NAMALWA (cell line): ENCODE measurements around the gene SCN2B.

Experiments used
- DNase-seq: peaks from one replicate; pipeline ENCODE4 v3.0.0-alpha.2; 2015; ENCODE audit warnings: low spot score

The SCN2B gene

DNA sequence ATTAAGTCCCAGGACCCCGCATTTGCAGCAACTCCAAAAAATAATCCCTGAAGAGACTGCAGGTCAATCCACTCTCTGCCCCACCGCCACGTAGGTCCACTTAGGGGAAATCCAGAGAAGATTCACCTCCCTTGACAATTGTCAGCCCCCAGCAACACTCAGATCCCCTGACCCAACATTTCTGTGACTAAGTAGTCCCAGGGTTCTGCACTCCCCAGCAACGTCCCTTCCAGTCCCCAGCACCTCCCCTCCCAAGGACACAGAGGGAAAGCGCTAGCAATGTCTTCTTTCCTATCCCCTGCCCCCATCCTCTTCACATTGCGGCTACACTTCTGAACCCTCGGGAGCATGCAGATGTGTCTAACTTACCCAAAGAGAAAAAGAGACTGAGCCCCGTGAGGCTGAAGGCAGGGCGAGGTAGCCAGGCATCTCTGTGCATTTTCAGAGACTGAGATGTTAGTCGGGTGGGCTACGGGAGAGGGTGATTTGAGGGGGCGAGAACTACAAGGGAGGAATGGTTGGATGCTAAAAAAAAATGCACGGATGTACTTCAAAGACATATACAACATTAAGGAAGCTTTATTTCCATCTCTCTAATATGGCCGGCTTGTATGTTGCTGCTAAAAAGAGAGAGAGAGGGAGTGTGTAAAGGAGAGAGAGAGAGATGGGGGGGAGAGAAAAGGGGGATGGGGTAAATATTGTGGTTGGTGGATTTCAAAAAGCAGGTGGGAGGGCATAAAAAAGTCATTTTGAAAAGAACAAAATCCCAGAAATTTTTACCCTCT is at the start of gene SCN2B:
SCN2B (minus strand) TSS at position 647 of the 785 bp plus-strand sequence; CDS start at position 439, 208 bp downstream.
- DNase-seq = peak; percentile 34

DNA sequence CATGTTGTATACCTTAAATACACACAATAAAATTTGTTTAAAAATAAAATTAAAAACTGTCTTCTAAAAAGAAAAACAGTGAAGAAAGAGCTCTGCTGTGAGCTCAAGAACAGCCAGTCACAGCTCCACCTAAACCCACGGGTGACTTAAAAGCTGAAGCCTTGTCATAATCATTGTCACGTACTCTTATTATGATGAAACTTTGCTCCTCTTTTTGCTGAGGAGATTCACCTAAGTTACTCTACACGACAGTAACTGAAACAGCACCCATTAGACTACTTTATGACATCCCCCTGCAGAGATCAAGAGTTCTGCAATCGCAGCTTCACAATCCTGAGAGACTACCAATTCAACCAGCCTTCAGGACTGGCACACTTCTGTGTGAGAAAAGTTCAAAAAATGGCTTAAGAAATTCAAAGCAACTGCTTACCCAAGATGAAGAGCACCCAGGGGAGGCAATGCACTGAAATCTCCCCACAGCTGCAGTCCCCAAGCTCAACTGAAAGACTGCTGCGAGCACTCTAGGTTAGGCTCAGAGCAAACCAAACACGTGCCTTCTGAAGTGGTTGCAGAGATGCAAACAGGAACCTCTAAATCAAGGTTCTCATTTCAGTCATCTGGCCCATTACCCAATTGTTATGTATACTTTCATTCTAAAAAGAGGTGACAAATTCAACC is 48.2 kb upstream of the SCN2B start, which contains the start of gene JAML:
JAML (minus strand) TSS at position 501 of the 678 bp plus-strand sequence. CDS start 10,145 bp downstream, outside the sequence.
- peak; percentile 77 for DNase-seq

DNA sequence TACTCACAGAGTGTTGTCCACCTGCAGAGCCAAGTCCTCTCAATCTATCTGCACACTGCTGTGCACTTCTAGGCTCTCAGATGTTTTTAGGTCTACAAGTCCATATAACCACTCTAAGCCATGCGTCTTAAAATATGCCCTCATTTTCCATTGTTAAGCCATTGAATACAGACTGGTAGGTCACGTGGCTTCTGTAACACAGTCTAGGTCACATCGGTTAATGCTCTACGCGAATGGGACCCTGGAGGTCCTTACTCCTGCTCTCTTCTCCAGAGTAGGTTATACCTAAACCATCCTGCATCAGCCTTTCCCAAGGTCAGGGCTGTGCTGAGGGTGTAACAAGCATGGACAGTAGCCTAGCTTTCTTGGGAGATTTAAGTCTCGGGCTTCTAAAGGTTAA is 47.6 kb upstream of the SCN2B start:
- DNase-seq = no peak

GRCh38 chr11:118223570-118223969 is 47.1 kb upstream of the SCN2B start:
- DNase-seq = no peak

DNA sequence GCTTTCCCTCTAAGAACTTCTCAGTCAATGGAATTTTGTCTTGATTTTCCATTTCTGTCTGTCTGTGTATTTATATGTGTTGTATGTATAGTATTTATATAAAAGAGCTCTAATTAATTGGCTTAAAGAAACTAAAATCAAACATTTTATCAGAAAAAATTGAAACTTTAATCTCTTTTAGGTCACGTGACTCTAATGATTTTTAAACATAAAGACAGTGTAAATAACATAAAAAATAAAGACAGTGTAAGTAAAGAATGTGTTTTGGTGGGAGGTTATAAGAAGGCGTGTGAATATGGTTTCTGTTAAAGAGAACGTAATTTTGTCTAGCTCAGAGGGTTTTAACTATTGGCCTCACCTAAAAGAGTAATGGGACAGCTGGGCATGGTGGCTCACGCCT is 46.0 kb upstream of the SCN2B start:
- no peak for DNase-seq

- DNase-seq = no peak
Observed at GRCh38 chr11:118221419-118221818, 45.0 kb upstream of the SCN2B start.

GRCh38 chr11:118219732-118220131 is 43.3 kb upstream of the SCN2B start:
- DNase-seq = no peak

DNA sequence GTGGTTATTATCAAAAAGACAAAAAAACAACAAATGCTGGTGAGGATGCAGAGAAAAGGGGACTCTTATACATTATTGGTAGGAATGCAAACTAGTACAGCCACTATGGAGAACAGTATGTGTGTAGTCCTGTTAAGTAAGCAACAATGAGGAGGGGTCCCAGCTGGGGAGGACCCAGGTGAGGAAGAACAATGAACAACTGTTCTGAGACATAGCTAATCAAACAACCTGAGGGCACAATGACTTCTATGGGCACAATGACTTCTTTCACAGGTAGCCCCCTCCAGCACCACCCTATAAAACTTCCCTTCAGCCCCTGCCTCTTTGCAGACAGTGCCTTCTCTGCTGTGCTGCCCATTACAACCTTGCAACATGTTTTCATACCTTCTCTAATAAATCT is 42.8 kb upstream of the SCN2B start:
- no peak for DNase-seq

GRCh38 chr11:118217575-118217974 is 41.1 kb upstream of the SCN2B start:
- no peak for DNase-seq

GRCh38 chr11:118216621-118217481 is 40.4 kb upstream of the SCN2B start:
- no peak for DNase-seq

- no peak for DNase-seq
Observed at GRCh38 chr11:118215765-118216164, 39.3 kb upstream of the SCN2B start.

- peak; percentile 47 for DNase-seq
Observed at GRCh38 chr11:118215262-118215661, 38.8 kb upstream of the SCN2B start.

GRCh38 chr11:118214210-118214914 is 37.9 kb upstream of the SCN2B start:
- peak; percentile 55 for DNase-seq

- DNase-seq = no peak
Observed at GRCh38 chr11:118213781-118214180, 37.3 kb upstream of the SCN2B start.

DNA sequence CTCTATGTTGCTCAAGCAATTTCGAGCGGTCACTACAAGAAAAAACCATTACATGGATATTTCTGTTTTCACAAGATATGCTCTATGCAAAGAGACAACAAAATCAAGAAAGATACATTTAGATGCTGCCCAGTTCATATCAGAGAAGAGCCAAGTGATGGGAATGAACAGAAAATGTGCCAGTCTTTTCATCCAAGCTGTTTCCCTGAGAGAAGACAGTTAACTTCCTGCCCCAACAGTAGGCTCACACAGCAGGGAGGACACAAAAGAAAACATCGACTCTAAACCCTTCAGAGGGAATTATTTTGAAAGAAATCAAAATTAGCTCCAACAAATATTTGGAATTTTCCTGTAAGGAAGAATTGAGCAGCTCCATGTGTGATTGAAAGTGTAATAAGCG is 36.8 kb upstream of the SCN2B start:
- DNase-seq = no peak

DNA sequence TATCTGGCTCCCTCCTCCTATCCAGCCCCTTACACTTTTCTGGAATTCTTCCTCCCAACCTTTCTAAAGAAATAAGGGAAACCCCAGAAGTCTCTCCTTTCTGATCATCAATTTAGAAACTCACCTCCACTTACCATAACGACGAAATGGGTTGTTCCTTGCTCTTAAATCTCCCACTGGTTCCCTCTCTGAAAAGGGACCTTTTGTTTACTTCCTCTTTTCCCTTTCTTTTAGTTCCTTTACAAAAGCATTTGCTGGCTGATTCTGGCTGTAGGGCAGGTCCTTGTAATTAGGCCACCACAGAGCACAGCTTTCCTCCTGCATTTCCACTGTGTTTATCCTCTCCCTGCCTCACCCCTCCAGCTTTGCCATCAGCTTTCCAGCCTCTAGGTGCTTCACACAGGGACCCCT is 36.3 kb upstream of the SCN2B start:
- DNase-seq = no peak

DNA sequence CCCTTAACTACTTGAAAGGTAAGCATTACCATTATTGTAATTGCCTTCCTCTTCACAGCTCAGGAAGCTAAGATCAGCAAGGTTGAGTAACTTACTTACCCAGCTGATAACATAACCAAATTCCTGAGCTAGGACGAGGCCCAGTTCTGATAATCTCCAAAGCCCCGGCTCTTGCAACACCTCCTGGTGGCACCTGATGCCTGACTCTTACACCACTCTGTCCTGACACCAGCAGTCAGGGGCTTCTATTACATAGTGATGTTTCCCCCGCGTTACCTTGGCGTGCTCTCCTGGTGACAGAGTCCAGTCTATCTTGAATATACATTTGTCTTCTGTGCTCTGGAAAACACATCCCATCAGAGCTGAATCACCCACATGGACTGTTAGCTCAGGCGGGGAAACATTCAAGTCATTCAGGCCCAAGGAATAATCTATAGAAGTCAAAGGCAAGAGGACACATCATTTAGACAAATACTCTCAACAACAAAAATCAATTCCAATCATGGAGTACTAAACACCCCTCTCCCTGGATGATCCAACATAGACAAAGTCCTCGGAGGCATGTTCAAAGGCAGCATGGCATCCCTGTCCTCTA is 35.8 kb upstream of the SCN2B start:
- no peak for DNase-seq

GRCh38 chr11:118211006-118211405 is 34.6 kb upstream of the SCN2B start:
- no peak for DNase-seq

- no peak for DNase-seq
Observed at GRCh38 chr11:118210323-118210722, 33.9 kb upstream of the SCN2B start.

DNA sequence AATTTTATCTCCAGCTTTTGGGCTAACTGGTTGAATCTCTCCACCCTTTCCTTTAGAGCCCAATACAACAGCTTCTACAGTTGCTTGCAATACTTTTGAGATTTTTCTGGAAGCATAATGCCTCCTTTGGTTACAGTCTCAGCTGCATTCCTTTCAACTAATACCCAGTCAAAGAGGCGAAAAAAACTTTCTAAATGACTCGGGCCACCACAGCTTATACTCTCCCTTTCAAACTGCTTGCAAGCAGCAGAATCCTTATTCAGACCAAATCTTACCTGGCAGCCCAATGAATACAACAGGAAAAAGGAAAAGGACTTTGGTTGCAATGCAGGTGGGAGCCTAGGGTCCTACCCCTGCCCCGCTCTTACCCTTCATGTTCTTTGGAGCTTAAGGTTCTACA is 32.6 kb upstream of the SCN2B start:
- no peak for DNase-seq

DNA sequence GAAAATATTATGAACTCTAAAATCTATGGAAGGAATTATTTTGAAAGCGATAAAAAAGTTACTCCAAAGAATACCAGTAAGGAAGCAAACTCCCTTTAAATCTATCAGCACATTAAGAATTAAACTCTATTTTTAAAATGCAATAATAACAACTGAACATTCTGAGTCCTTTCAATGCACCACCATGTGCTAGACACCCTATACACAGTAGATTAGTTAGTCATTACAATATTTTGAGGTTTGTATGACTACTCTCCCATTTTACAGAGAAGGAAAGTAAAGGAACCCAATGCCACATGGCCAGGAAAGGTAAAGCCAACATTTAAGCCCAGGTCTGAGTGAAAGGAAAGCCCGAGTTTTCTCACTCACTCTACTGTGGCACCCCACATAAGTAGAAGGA is 30.6 kb upstream of the SCN2B start:
- no peak for DNase-seq
